SJCRH30 (cell line): ENCODE measurements around the gene MAP4K4. TPM values are rescaled to one million over a fixed set of nuclear protein-coding genes. Genes with fewer than 3 reads are reported as not detected.
A peak's percentile ranks its signal among the peaks of the same experiment; 100 is the strongest.

ENCODE experiments used
- DNase-seq, 2 experiments: peaks; one replicate each; pipeline ENCODE4 v3.0.0-alpha.2; 2015 to 2020
- H3K27ac ChIP-seq: fragments of 250-450 bp; sonication (Bioruptor Pico); 2 replicates; pipeline ENCODE4 v1.5.1; 2020; ENCODE audit warnings: mild to moderate bottlenecking, moderate library complexity
- H3K27me3 ChIP-seq: fragments of 250-450 bp; sonication (Bioruptor Pico); 2 replicates; pipeline ENCODE4 v1.5.1; 2020; ENCODE audit warnings: mild to moderate bottlenecking, moderate library complexity
- H3K36me3 ChIP-seq: fragments of 250-450 bp; sonication (Bioruptor Pico); 2 replicates; pipeline ENCODE4 v1.5.1; 2020; ENCODE audit warnings: mild to moderate bottlenecking, moderate library complexity
- H3K4me1 ChIP-seq: fragments of 250-450 bp; sonication (Bioruptor Pico); 2 replicates; pipeline ENCODE4 v1.5.1; 2020; ENCODE audit warnings: mild to moderate bottlenecking, moderate library complexity
- H3K4me3 ChIP-seq: fragments of 250-450 bp; sonication (Bioruptor Pico); 2 replicates; pipeline ENCODE4 v1.5.1; 2020; ENCODE audit warnings: mild to moderate bottlenecking, moderate library complexity
- H3K9me3 ChIP-seq: fragments of 250-450 bp; sonication (Bioruptor Pico); replicated peaks from 2 replicates; pipeline ENCODE4 v1.5.1; 2020; ENCODE audit warnings: mild to moderate bottlenecking, moderate library complexity
- total RNA-seq: library from RNA; depleted of rRNA; stranded (reverse); fragments of >200 nt; shearing (Covaris generic); gene quantifications from 2 replicates; pipeline ENCODE4 v1.2.3, GENCODE V29; 2014

MAP4K4 gene
- total RNA-seq, 1 experiment from 2014 or later, result 139 TPM

DNA sequence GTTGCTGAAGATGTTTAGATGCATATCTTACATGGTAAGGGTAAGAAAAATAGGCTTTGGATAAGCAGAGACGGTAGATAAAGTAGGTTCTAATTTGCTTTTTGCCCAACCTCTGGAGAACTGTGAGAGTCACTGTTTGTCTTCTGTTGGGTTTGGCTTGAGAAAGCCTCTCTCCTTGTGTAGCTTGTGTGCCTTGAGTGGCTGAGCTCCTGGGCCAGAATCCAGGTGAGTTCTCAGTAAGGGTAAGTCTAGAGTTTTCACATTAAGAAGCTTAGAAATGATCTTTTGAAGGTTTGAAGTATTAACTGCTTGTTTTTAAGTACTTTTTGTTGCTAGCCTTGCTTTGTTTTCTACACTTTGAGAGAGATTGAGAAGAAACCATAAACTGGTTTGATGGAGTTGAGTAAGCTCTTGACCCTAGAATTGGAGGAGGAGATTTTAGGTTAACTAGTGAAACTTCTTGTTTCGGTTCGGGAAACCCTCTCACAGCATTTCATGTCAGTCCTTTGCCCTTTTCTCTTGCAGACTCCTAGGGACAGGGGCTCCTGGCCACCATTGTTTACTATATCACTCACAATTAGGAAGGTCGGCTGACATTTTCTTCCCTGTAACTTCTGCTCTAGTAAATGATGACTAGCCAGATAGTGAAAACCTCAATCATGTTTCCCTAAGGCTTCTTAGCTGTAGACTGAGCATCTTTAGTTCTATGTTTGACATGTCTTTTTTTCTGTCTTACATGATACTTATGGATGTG, 26.0 kb downstream of the MAP4K4 start:
- Histone ChIP-seq H3K27me3 (no peaks in the 10 kb centered on the region), H3K4me3 (no peak overlapping the region), H3K9me3 (peaks cover 4% of the 10 kb centered on the region; the same call in 1 of the 2 replicates), H3K4me1 (peaks cover 13% of the 10 kb centered on the region), H3K36me3 (peaks cover 8% of the 10 kb centered on the region; the same call in 1 of the 2 replicates), H3K27ac (no peak overlapping the region)
- no peak for DNase-seq

DNA sequence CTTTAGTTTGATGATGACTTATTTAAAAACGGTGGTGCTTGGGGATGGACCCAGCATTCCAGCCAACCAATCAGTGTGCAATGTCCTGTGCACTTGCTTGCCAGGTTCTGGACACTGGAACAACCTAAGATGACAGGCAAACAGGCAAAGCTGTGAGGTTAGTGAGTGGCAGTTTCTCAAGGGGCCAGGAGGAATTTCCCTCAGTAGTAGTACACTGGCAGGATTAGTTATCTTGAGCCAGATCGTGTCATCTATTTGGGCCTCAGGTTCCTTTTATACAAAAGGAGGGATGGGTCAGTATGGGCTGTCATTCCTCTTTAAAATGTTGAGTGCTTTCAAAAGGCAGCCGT, 26.6 kb downstream of the MAP4K4 start:
- DNase-seq, result no peak
- H3K9me3 ChIP-seq, result peaks cover 4% of the 10 kb centered on the region; the same call in 1 of the 2 replicates
- no peak overlapping the region for H3K27ac ChIP-seq
- peaks cover 7% of the 10 kb centered on the region for H3K4me1 ChIP-seq
- H3K36me3 ChIP-seq, result peaks cover 8% of the 10 kb centered on the region; the same call in 1 of the 2 replicates
- no peaks in the 10 kb centered on the region for H3K27me3 ChIP-seq
- no peak overlapping the region for H3K4me3 ChIP-seq

DNA sequence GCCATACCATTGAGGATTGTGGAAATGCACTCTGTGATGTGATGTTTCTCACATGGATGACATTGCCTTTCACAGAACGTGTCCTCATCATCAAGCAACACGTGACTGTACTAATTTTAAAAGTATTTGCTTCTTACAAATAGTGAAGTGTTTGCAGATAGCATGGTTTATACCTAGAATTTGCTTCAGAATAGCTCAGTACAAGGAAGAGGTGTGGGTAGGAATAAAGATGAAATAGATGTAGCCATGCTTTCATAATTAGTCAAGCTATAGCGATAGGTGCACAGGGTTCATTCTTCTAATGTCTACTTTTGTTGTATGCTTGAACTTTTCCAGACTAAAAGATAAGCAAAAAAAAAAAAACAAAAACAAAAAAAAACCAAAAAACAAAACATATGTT, 27.5 kb downstream of the MAP4K4 start:
- Histone ChIP-seq H3K4me1 (no peaks in the 10 kb centered on the region), H3K27me3 (no peaks in the 10 kb centered on the region), H3K4me3 (no peak overlapping the region), H3K27ac (no peak overlapping the region), H3K9me3 (peaks cover 4% of the 10 kb centered on the region; the same call in 1 of the 2 replicates), H3K36me3 (peaks cover 8% of the 10 kb centered on the region; the same call in 1 of the 2 replicates)
- no peak for DNase-seq

DNA sequence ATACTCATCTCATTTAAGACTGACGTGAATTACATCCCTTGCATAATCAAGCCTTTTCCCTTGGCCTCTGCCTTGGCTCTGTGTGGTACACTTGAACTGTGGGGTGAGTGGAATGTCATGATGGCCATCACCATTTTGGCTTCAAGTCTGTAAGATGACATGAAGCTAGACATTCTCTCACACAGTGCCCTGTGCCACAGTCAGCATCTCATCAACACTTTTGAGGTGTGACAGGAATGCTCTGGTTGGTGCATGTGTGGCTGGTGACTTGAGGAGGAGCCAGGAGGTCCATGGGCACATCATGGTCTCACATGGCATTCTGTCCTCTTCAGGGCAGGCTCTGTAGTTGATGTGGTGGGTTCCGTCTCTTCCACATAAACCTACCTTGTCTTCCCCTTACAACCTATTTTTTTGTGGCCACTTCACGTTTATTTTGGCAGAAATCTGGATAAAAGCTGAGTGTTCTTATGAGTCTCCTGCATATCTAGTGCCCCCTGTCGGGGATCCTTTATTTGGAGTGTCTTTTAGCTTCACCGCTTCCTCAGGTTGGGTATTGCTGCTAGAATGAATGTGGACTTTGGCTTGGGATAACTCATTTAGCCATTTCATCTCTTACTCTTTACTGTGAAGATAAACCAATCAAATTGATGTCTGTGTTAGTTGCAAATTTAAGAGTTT, 28.1 kb downstream of the MAP4K4 start:
- Histone ChIP-seq H3K27me3 (no peaks in the 10 kb centered on the region), H3K27ac (no peak overlapping the region), H3K36me3 (peaks cover 8% of the 10 kb centered on the region; the same call in 1 of the 2 replicates), H3K4me3 (no peak overlapping the region), H3K9me3 (peaks cover 4% of the 10 kb centered on the region; the same call in 1 of the 2 replicates), H3K4me1 (no peaks in the 10 kb centered on the region)
- no peak for DNase-seq

DNA sequence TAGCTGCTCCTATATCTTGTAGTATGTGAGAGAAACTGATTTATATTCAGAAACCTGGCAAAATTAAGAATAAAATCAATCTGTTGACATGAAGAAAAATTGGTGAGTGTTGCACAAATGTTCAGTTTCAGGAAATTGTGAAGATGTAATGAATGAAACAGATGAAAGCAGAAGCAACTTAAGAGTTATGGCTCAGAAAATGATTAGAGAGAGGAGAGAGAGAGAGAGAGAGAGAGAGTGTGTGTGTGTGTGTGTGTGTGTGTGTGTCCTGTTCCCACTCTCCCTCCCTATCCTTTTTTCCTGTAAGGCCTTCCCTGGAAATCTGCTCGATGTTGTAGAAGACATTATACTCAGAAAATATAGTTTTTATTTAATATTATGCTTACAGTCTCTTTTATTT, 31.4 kb downstream of the MAP4K4 start:
- Histone ChIP-seq H3K4me1 (peaks cover 10% of the 10 kb centered on the region), H3K27me3 (no peaks in the 10 kb centered on the region), H3K36me3 (no peaks in the 10 kb centered on the region), H3K9me3 (no peaks in the 10 kb centered on the region; the same call in 1 of the 2 replicates), H3K27ac (no peak overlapping the region), H3K4me3 (no peak overlapping the region)
- no peak for DNase-seq

DNA sequence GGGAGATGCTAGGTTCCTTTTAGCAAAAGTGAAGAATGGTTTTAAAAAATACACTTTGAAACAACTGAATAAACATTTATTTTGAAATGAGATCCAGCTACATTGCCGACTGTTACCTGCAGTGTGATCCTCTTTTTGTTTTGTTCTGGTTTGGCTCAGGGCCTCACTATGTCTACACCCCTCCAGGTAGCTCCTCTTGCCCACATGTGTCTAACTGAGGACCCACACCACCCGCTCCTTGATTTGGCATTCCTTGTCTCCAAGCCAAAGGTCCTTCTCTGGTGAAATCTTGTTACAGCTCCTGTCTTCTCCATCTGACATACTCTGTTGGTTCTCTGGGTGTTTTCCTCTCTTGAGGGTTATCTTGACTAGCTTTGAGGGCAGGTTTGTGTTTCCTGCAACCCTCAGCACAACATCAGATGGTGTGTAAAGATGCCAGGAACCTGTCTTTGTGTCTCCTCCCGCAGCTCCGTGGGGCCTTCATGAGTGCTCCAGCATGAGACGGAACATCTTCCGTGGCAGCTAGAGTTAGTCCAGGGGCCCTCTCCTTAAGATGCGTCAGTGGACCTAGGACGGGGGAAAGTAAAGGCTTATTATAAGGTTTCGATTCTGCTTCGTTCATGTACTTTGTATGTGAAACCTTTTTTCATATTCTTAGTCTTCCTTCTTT, 32.1 kb downstream of the MAP4K4 start:
- Histone ChIP-seq H3K27me3 (no peaks in the 10 kb centered on the region), H3K4me1 (peaks cover 13% of the 10 kb centered on the region), H3K4me3 (no peak overlapping the region), H3K36me3 (no peaks in the 10 kb centered on the region), H3K9me3 (no peaks in the 10 kb centered on the region; the same call in 1 of the 2 replicates), H3K27ac (no peak overlapping the region)
- no peak for DNase-seq

DNA sequence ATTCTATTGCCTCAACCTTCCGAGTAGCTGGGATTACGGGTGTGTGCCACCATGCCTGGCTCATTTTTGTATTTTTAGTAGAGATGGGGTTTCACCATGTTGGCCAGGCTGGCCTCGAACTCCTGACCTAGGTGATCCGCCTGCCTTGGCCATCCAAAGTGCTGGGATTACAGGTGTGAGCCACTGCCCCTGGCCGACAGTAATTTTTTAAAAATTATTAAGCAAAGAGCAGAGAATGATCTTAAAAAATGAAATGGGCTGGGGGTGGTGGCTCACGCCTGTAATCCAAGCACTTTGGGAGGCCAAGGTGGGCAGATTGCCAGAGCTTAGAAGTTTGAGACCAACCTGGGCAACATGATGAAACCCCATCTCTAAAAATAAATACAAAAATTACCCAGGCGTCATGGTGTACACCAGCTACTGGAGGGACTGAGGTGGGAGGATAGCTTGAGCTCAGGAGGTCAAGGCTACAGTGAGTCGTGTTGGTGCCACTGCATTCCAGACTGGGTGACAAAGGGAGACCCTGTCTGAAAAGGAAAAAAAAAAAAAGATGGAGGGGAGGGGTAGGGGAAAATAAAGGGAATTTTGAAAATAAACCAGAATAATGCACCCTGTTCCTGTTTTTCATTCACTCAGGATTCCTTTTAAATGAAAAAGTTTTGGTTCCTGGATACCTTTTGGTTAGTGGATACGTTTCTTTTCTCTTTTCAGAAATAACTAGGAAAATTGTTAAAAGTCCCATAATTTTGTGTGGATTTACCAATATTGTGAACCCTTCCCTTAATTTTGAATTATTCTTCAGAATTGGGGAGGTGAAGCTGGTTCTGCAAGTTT, 33.9 kb downstream of the MAP4K4 start:
- no peak for DNase-seq
- H3K4me1 ChIP-seq, result peaks cover 19% of the 10 kb centered on the region
- H3K9me3 ChIP-seq, result no peaks in the 10 kb centered on the region
- H3K27ac ChIP-seq, result no peak overlapping the region
- no peaks in the 10 kb centered on the region for H3K36me3 ChIP-seq
- no peaks in the 10 kb centered on the region for H3K27me3 ChIP-seq
- no peak overlapping the region for H3K4me3 ChIP-seq

DNA sequence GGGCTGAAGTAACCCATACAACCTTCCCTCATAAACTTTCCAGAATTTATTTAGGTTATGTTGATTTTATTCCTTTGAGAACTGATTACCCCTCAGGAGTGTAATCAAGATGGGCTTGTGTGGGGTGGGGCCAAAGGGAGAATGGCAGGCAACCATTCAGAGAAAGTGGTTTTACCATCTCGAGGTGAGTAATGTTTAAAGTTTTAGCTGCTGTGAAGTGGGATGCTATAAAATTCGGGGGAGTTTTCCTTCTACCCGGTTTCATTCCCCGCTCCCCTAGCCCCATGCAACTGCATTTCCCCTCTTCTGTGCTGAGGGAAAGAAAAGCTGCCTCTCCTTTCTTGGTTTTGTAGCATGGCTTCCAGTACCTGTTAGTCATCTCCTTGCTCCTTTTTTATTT, 34.7 kb downstream of the MAP4K4 start:
- Histone ChIP-seq H3K9me3 (no peaks in the 10 kb centered on the region), H3K27ac (no peak overlapping the region), H3K27me3 (no peaks in the 10 kb centered on the region), H3K36me3 (no peaks in the 10 kb centered on the region), H3K4me1 (peaks cover 19% of the 10 kb centered on the region), H3K4me3 (no peak overlapping the region)
- no peak for DNase-seq

DNA sequence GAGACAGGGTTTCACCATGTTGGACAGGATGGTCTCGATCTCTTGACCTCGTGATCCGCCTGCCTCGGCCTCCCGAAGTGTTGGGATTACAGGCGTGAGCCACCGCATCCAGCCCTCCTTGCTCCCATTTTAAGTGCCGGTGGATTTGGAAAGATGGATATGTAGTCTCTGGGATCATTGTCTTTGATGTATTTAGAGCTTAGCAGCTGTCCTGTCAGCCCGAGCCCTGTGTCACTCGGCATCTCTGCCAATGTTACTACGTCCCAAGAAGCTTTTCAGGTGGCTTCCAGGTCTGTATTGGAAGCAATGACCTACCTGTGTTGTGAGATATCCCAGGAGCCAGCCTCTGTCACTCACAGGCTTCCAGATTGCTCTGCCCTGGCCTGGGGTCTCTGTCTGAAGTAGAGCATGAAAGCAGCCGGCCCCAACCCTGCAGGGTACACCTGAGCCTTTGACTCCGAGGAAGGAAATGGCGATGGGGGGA, 35.3 kb downstream of the MAP4K4 start:
- Histone ChIP-seq H3K4me1 (peaks cover 19% of the 10 kb centered on the region), H3K27ac (no peak overlapping the region)
- no peak for DNase-seq

DNA sequence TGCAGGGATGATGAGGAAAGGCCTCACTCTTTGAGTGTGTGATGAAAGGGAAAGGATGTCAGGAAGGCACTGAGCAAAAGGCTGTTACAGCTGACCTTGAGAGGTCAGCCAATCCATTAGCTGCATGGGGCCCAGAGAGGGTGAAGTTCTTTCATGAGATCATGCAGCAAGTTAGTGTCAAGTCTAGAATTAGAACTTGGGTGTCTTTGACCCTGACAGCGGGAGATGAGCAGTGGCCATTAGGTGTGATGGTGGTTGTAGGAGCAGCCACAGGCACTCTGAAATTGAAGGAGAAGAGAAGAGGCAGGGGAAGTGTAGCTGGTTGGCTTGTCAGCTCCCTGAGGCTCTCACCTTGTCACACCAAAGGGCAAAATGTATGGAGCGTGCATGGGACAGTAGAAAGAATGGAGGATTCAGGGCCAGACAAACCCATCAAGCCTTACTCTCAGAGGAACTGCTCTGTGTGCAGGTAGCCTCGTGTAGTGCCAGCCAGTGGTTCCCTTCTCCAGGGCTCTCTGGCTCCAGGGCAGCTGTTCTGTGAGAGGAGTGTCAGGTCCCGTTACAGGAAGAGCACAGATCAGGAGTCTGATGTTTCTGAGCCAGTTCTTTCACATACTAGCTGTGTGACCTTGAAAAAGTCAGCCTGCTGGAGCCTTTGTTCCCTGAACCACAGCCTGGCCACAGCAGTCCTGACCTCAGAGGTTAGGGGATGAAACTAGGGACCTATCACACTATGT, 35.9 kb downstream of the MAP4K4 start:
- Histone ChIP-seq H3K36me3 (no peaks in the 10 kb centered on the region), H3K27me3 (no peaks in the 10 kb centered on the region), H3K4me3 (no peak overlapping the region), H3K4me1 (peaks cover 19% of the 10 kb centered on the region), H3K9me3 (no peaks in the 10 kb centered on the region), H3K27ac (no peak overlapping the region)
- DNase-seq, result peak; percentile 27 to 65

More for the DNA sequence above, 35.3 kb downstream of the MAP4K4 start:
- Histone ChIP-seq H3K9me3 (no peaks in the 10 kb centered on the region), H3K4me3 (no peak overlapping the region), H3K36me3 (no peaks in the 10 kb centered on the region), H3K27me3 (no peaks in the 10 kb centered on the region)

DNA sequence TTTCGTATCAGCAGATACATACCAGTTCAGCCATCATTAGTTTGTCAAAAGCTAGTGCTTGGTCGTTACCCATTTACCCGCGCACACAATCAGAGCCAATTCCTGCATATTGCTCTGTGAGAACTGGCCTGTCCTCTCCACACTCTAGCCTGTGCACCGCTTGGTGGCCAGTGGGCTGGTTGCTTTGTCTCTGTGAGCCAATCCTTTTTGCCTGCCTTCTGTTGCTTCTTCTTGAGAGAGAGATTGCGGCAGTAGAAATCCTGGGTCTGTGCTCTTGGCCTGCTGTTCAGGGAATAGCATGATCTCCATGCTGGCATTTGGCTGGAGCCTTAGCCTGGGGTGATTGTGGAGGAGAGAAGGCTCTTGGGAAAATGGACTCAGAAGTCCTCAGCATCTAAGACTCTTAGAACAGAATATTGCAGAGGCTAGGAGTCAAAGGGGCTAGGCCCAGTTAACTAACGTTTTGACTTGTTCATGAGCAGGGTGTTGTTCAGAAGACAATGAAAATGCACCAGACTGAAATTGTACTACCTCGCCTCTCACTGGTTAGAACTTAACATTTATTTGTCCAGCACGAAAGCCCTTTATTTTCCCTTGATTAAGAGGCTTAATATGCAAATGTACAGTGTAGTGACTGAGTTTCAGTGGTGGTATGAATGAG, 37.1 kb downstream of the MAP4K4 start:
- no peak for DNase-seq
- Histone ChIP-seq H3K4me1 (peaks cover 19% of the 10 kb centered on the region), H3K36me3 (no peaks in the 10 kb centered on the region), H3K4me3 (no peak overlapping the region), H3K9me3 (no peaks in the 10 kb centered on the region), H3K27ac (no peak overlapping the region), H3K27me3 (no peaks in the 10 kb centered on the region)

DNA sequence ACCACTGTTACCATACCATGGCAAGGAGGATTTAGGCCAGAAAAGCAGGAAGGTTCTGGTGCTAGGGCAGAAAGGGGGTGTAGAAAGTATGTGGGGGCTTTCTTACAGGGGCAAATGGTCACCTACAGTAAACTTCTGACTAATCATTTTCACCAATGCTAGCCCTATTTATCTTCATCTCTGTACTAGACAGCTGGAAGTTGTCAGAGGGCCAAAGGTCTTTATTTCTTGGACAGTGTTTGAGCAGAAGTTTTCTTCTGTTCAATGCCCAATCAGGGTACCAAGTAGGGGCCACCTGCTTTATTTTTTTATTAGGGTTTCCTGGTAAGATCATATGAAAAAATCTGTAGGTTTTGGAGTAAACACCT, 37.6 kb downstream of the MAP4K4 start:
- no peaks in the 10 kb centered on the region for H3K9me3 ChIP-seq
- no peak overlapping the region for H3K4me3 ChIP-seq
- no peak overlapping the region for H3K27ac ChIP-seq
- peaks cover 19% of the 10 kb centered on the region for H3K4me1 ChIP-seq
- DNase-seq, result no peak
- no peaks in the 10 kb centered on the region for H3K27me3 ChIP-seq
- H3K36me3 ChIP-seq, result no peaks in the 10 kb centered on the region

DNA sequence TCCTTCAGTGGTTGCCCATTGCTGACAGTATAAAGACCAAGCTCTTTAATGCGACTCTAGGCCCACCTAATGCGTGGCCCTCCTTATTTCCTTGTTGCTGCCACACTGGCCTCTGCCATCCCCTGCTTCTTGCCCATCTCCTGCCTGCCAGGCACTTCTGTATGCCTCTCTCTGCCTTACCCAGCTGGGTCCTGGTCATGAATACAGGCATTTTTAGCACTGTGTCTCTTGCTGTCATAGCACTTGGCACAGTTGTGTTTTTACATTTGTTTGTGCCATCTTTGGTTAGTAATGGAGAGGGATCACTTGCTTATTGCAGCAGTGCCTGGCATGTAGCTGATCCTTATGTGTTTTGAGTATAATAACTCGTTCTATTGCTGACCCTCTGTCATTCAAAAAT, 38.7 kb downstream of the MAP4K4 start:
- Histone ChIP-seq H3K4me3 (no peak overlapping the region), H3K9me3 (no peaks in the 10 kb centered on the region), H3K27ac (no peak overlapping the region), H3K27me3 (no peaks in the 10 kb centered on the region), H3K4me1 (peaks cover 19% of the 10 kb centered on the region), H3K36me3 (no peaks in the 10 kb centered on the region)
- DNase-seq, result no peak
